ENCODE measurements around the gene FRRS1. TPM values are rescaled to one million over a fixed set of nuclear protein-coding genes. Genes with fewer than 3 reads are reported as not detected.

Gene FRRS1
- total and polyA plus RNA-seq, 3 donors from 2014 or later = 1.7 to 7.6 (median 6.1) TPM

DNA sequence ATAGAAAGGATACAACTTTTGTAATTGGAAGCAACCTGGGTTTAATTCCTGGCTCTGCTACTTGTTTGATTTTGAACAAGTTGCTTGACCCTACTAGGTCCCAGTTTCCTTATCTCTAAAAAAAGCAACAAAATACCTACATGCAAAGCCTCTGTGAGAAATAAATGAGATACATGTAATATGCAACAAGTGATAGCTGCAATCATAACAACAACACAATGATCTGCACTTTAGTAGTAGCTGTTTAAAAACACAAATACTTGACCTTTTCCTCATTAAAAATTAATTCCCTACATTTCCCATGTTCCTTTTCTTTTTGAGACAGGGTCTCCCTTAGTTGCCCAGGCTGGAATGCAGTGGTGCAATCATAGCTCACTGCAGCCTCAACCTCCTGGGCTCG is 40.0 kb downstream of the FRRS1 start:
- no peaks in the 10 kb centered on the region for H3K9me3 ChIP-seq
- no peak overlapping the region for H3K4me3 ChIP-seq
- no peak for TF ChIP-seq POLR2A (IDR thresholded peaks at IDR 0.05)
- TF ChIP-seq, protein P1, sequence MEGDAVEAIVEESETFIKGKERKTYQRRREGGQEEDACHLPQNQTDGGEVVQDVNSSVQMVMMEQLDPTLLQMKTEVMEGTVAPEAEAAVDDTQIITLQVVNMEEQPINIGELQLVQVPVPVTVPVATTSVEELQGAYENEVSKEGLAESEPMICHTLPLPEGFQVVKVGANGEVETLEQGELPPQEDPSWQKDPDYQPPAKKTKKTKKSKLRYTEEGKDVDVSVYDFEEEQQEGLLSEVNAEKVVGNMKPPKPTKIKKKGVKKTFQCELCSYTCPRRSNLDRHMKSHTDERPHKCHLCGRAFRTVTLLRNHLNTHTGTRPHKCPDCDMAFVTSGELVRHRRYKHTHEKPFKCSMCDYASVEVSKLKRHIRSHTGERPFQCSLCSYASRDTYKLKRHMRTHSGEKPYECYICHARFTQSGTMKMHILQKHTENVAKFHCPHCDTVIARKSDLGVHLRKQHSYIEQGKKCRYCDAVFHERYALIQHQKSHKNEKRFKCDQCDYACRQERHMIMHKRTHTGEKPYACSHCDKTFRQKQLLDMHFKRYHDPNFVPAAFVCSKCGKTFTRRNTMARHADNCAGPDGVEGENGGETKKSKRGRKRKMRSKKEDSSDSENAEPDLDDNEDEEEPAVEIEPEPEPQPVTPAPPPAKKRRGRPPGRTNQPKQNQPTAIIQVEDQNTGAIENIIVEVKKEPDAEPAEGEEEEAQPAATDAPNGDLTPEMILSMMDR (IDR thresholded peaks at IDR 0.05) = no peak
- no peaks in the 10 kb centered on the region for H3K4me1 ChIP-seq
- WGBS, 2 donors = 92 to 94% methylated on average over 1 of the region's 1 CpG
- H3K36me3 ChIP-seq (ENCODE audit: low read depth, missing control alignments) = no peaks in the 10 kb centered on the region
- intact Hi-C loops (cut with DNase I; ENCODE audit: low total_unique reads) = no loop called here
- no peak for DNase-seq
- H3K27ac ChIP-seq = no peak overlapping the region
- no peaks in the 10 kb centered on the region for H3K27me3 ChIP-seq

DNA sequence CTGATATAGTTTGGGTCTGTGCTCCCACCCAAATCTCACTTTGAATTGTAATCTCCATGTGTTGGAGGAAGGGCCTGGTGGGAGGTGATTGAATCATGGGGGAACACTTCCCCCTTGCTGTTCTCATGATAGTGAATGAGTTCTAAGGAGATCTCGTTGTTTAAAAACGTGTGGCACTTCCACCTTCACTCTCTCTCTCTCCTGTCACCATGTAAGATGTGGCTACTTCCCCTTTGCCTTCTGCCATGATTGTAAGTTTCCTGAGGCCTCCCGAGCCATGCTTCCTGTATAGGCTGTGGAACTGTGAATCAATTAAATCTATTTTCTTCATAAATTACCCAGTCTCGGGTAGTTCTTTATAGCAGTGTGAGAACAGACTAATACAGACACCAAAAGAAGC is 40.4 kb downstream of the FRRS1 start:
- no peaks in the 10 kb centered on the region for H3K36me3 ChIP-seq (ENCODE audit: low read depth, missing control alignments)
- WGBS, 2 donors = 68 to 78% methylated on average over 4 of the region's 4 CpGs
- H3K27ac ChIP-seq = no peak overlapping the region
- intact Hi-C loops (cut with DNase I; ENCODE audit: low total_unique reads) = no loop called here
- H3K4me1 ChIP-seq = no peaks in the 10 kb centered on the region
- no peaks in the 10 kb centered on the region for H3K27me3 ChIP-seq
- no peak overlapping the region for H3K4me3 ChIP-seq
- TF ChIP-seq POLR2A (IDR thresholded peaks at IDR 0.05) = no peak
- TF ChIP-seq, protein P1 (IDR thresholded peaks at IDR 0.05) = no peak
- DNase-seq = no peak
- no peaks in the 10 kb centered on the region for H3K9me3 ChIP-seq

DNA sequence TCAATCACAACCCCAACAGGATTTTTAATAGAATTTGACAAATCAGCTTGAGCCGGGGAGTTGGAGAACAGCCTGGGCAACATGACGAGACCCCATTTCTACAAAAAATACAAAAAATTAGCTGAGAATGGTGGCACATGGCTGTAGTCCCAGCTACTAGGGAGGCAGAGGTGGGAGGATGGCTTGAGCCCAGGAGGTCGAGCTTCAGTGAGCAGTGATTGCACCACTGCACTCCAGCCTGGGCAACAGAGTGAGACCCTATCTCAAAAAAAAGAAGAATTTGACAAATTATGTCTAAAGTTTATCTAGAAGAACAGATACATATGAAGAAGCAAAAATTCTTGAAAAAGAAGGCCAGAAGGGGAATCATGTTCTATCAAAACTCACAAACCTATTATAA is 43.2 kb downstream of the FRRS1 start:
- no peak overlapping the region for H3K4me3 ChIP-seq
- DNase-seq = no peak
- TF ChIP-seq, protein P1 (IDR thresholded peaks at IDR 0.05) = no peak
- no peak for TF ChIP-seq POLR2A (IDR thresholded peaks at IDR 0.05)
- H3K4me1 ChIP-seq = no peaks in the 10 kb centered on the region
- WGBS, 2 donors = 71 to 83% methylated on average over 3 of the region's 3 CpGs
- intact Hi-C loops (cut with DNase I; ENCODE audit: low total_unique reads) = no loop called here
- H3K27ac ChIP-seq = no peak overlapping the region
- H3K27me3 ChIP-seq = no peaks in the 10 kb centered on the region
- H3K36me3 ChIP-seq (ENCODE audit: low read depth, missing control alignments) = no peaks in the 10 kb centered on the region
- H3K9me3 ChIP-seq = no peaks in the 10 kb centered on the region

DNA sequence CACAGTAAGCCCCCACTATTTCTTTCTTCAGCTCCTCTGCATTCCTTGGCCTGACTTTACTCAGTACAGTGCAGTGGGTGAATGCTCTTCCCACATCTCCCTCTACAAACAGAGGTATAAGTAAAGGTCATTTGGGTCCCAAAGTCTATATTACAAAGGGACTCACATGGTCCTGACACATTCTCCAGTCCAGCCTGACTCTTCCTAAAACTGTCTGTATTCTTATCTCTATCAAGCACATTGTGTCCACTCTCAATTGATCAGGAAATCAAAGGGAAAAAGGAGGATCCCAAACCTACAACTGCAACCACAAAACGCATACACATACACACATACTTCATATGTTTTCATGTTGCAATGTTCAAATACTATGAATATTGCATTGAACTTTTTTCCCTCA is 49.4 kb downstream of the FRRS1 start:
- no peak for DNase-seq
- Histone ChIP-seq H3K27me3 (no peaks in the 10 kb centered on the region), H3K4me1 (no peaks in the 10 kb centered on the region), H3K9me3 (no peaks in the 10 kb centered on the region), H3K4me3 (no peak overlapping the region), H3K27ac (no peak overlapping the region), H3K36me3 (ENCODE audit: low read depth, missing control alignments) (no peaks in the 10 kb centered on the region)
- intact Hi-C loops (cut with DNase I; ENCODE audit: low total_unique reads) = loop anchor here (5.0 kb wide), 1 partner anchor 540 kb away; no protein-coding TSS in a partner anchor
- WGBS, 2 donors = 66 to 77% methylated on average over 1 of the region's 1 CpG
- TF ChIP-seq, protein P1 (IDR thresholded peaks at IDR 0.05) = no peak
- TF ChIP-seq POLR2A (IDR thresholded peaks at IDR 0.05) = no peak

DNA sequence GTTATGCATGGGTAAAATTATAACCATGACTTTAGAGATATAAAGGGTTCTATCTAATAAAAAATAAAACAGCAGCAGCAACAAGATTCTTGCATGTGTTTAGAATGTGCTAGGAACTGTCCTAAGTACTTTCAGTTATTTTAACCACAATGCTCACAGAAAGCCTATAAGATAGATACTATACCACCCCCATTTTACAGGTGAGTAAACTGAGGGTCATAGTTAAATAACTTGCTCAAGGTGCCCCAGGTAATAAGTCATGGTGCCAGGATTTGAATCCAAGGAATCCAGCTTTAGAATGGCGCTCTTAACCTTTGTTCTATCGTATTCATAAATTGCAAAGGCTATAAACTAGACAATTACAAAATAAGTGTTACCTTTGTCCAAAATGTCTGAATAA is 53.4 kb downstream of the FRRS1 start:
- H3K36me3 ChIP-seq (ENCODE audit: low read depth, missing control alignments) = no peaks in the 10 kb centered on the region
- no peaks in the 10 kb centered on the region for H3K27me3 ChIP-seq
- WGBS, 2 donors = 90 to 100% methylated on average over 2 of the region's 2 CpGs
- H3K4me3 ChIP-seq = no peak overlapping the region
- H3K27ac ChIP-seq = no peak overlapping the region
- intact Hi-C loops (cut with DNase I; ENCODE audit: low total_unique reads) = no loop called here
- H3K4me1 ChIP-seq = no peaks in the 10 kb centered on the region
- TF ChIP-seq, protein P1 (IDR thresholded peaks at IDR 0.05) = no peak
- no peak for TF ChIP-seq POLR2A (IDR thresholded peaks at IDR 0.05)
- DNase-seq = no peak
- no peaks in the 10 kb centered on the region for H3K9me3 ChIP-seq
